Thyroid gland (tissue), 4 donors: Measurements from ENCODE around the gene ALKBH5. TPM values are rescaled to one million over a fixed set of nuclear protein-coding genes. Genes with fewer than 3 reads are reported as not detected.

Experiments used
- DNase-seq, 2 donors: peaks; one replicate each; pipeline ENCODE4 v3.0.0-alpha.2; 2019
- H3K27ac ChIP-seq, 3 donors: fragments of 200-600 bp; sonication (generic); 1 replicate in 2 of 3; 2 replicates in 1 of 3; pipeline ENCODE4 v1.5.1; 2016 to 2019; ENCODE audit warnings: mild to moderate bottlenecking in 1 of 3, moderate library complexity in 1 of 3
- H3K27me3 ChIP-seq: fragments of 200-600 bp; sonication (generic); one replicate; pipeline ENCODE4 v1.5.1; 2019
- H3K36me3 ChIP-seq, 2 donors: fragments of 200-600 bp; sonication (generic); one replicate each; pipeline ENCODE4 v1.5.1; 2016 to 2019
- H3K4me1 ChIP-seq, 2 donors: fragments of 200-600 bp; sonication (generic); one replicate each; pipeline ENCODE4 v1.5.1; 2017 to 2019
- H3K4me3 ChIP-seq, 3 donors: fragments of 200-600 bp; sonication (generic); replicated peaks in 1 of 3; 1 replicate in 2 of 3; 2 replicates in 1 of 3; pipeline ENCODE4 v1.5.1; 2016; ENCODE audit warnings: mild to moderate bottlenecking in 1 of 3
- H3K9me3 ChIP-seq: fragments of 200-600 bp; sonication (generic); one replicate; pipeline ENCODE4 v1.5.1; 2017
- CTCF ChIP-seq, 6 experiments: fragments of 200-600 bp in 3 of 6; fragments of 450-650 bp in 3 of 6; sonication (generic) in 3 of 6; IDR thresholded peaks; one replicate each; pipeline ENCODE4 v1.5.1; 2016 to 2019; ENCODE audit warnings: antibody characterized with exemption in 6 of 6, mild to moderate bottlenecking in 2 of 6, inconsistent platforms in 1 of 6, moderate library complexity in 1 of 6
- POLR2A ChIP-seq, 2 donors: fragments of 450-650 bp; IDR thresholded peaks; one replicate each; pipeline ENCODE4 v1.6.1; 2017; ENCODE audit warnings: antibody characterized with exemption in 2 of 2, mild to moderate bottlenecking in 2 of 2, moderate library complexity in 1 of 2
- WGBS, 2 donors: methylation state at CpG; one replicate each; pipeline ENCODE4 v1.1.5; 2017; 5-methylcytosine and 5-hydroxymethylcytosine counted together
- intact Hi-C: fragments of 100-400 bp; cut with DNase I; formaldehyde crosslinking; loops from one replicate; pipeline ENCODE4 v1.15.1; 2023
- total RNA-seq, 4 donors: library from RNA; depleted of rRNA; stranded (reverse); fragments of >200 nt; gene quantifications; one replicate each; pipeline ENCODE4 v1.2.3, GENCODE V29; 2016

ALKBH5 gene
- total RNA-seq, 4 donors from 2014 or later, result 123 to 169 (median 159) TPM

GRCh38 chr17:18256351-18256750 lies 72.7 kb downstream of the ALKBH5 start:
- Histone ChIP-seq H3K4me3 (no peak overlapping the region), H3K36me3 (peaks cover 39 to 49% of the 10 kb centered on the region in 2 donors), H3K4me1 (peaks cover 27 to 34% of the 10 kb centered on the region in 2 donors), H3K27ac (no peak overlapping the region), H3K27me3 (no peaks in the 10 kb centered on the region), H3K9me3 (no peaks in the 10 kb centered on the region)
- intact Hi-C loops, result loop anchor here (5.0 kb wide), 1 partner anchor 61 kb away; the partner anchor contains the start of gene SMCR8
- TF ChIP-seq POLR2A (IDR thresholded peaks at IDR 0.05) (no peak), CTCF (IDR thresholded peaks at IDR 0.05) (no peak)
- 88 to 89% methylated on average over 5 to 11 of the region's 11 CpGs for WGBS, 2 donors
- DNase-seq, result no peak

- intact Hi-C loops, result loop anchor here (5.0 kb wide), 1 partner anchor 61 kb away; the partner anchor contains the start of gene SMCR8
- H3K4me1 ChIP-seq, result peaks cover 31 to 38% of the 10 kb centered on the region in 2 donors
- 86 to 94% methylated on average over 2 to 7 of the region's 7 CpGs for WGBS, 2 donors
Observed at GRCh38 chr17:18256776-18257175, 73.1 kb downstream of the ALKBH5 start.

GRCh38 chr17:18257268-18257981 lies 73.8 kb downstream of the ALKBH5 start:
- peak overlapping the region; percentile 38 to 99 (median 62) for H3K4me3 ChIP-seq
- TF ChIP-seq CTCF (IDR thresholded peaks at IDR 0.05), result no peak
- no peak for TF ChIP-seq POLR2A (IDR thresholded peaks at IDR 0.05)
- no peaks in the 10 kb centered on the region for H3K9me3 ChIP-seq
- no peaks in the 10 kb centered on the region for H3K27me3 ChIP-seq
- intact Hi-C loops, result loop anchor here (5.0 kb wide), 1 partner anchor 60 kb away; the partner anchor contains the start of gene SMCR8
- peaks cover 37 to 45% of the 10 kb centered on the region in 2 donors for H3K4me1 ChIP-seq
- peak overlapping the region; percentile 84 to 97 (median 95) for H3K27ac ChIP-seq
- 14 to 16% methylated on average over 13 to 17 of the region's 18 CpGs for WGBS, 2 donors
- DNase-seq, result peak; percentile 23 to 75
- peaks cover 28 to 38% of the 10 kb centered on the region in 2 donors for H3K36me3 ChIP-seq

More at GRCh38 chr17:18256776-18257175, 73.1 kb downstream of the ALKBH5 start:
- Histone ChIP-seq H3K4me3 (no peak overlapping the region), H3K9me3 (no peaks in the 10 kb centered on the region), H3K27ac (peak overlapping the region in 1 of 3 donors; percentile 97), H3K36me3 (peaks cover 34 to 44% of the 10 kb centered on the region in 2 donors), H3K27me3 (no peaks in the 10 kb centered on the region)
- TF ChIP-seq CTCF (IDR thresholded peaks at IDR 0.05) (no peak), POLR2A (IDR thresholded peaks at IDR 0.05) (no peak)
- no peak for DNase-seq

- Histone ChIP-seq H3K4me3 (peak overlapping the region; percentile 38 to 99 (median 62)), H3K27ac (peak overlapping the region; percentile 84 to 97 (median 95)), H3K27me3 (no peaks in the 10 kb centered on the region), H3K36me3 (peaks cover 24 to 32% of the 10 kb centered on the region in 2 donors), H3K9me3 (no peaks in the 10 kb centered on the region), H3K4me1 (peaks cover 38 to 50% of the 10 kb centered on the region in 2 donors)
- WGBS, 2 donors, result 0% methylated on average over 8 to 9 of the region's 16 CpGs
- intact Hi-C loops, result loop anchor here (5.0 kb wide), 1 partner anchor 59 kb away; the partner anchor contains the start of gene SMCR8
- TF ChIP-seq CTCF (IDR thresholded peaks at IDR 0.05) (no peak), POLR2A (IDR thresholded peaks at IDR 0.05) (peak in 1 of 2 donors; percentile 6)
- DNase-seq, result peak; percentile 83
Observed at GRCh38 chr17:18257982-18258355, 74.3 kb downstream of the ALKBH5 start.
